Measurements from ENCODE around the gene C14orf93.

The C14orf93 gene

GRCh38 chr14:23047034-23047634 is 37.2 kb upstream of the C14orf93 start:
- no peak for DNase-seq
- H3K4me1 Mint-ChIP-seq = peaks cover 58% of the 10 kb centered on the region
- no peak for TF ChIP-seq CTCF (IDR thresholded peaks at IDR 0.05)
- peaks cover 3% of the 10 kb centered on the region for H3K9me3 Mint-ChIP-seq
- peaks cover 31% of the 10 kb centered on the region for H3K36me3 Mint-ChIP-seq (ENCODE audit: low read depth)
- peak overlapping the region; percentile 85 for H3K27ac Mint-ChIP-seq
- H3K4me3 Mint-ChIP-seq = no peak overlapping the region
- peaks cover 3% of the 10 kb centered on the region for H3K27me3 Mint-ChIP-seq (ENCODE audit: low read depth, poor library complexity)

GRCh38 chr14:23045419-23046357 is 35.7 kb upstream of the C14orf93 start:
- peaks cover 3% of the 10 kb centered on the region for H3K9me3 Mint-ChIP-seq
- H3K4me3 Mint-ChIP-seq = no peak overlapping the region
- peaks cover 3% of the 10 kb centered on the region for H3K27me3 Mint-ChIP-seq (ENCODE audit: low read depth, poor library complexity)
- H3K4me1 Mint-ChIP-seq = peaks cover 51% of the 10 kb centered on the region
- no peak for DNase-seq
- no peak for TF ChIP-seq CTCF (IDR thresholded peaks at IDR 0.05)
- peaks cover 30% of the 10 kb centered on the region for H3K36me3 Mint-ChIP-seq (ENCODE audit: low read depth)
- peak overlapping the region; percentile 82 for H3K27ac Mint-ChIP-seq

- DNase-seq = no peak
- Mint-ChIP-seq H3K4me1 (peaks cover 51% of the 10 kb centered on the region), H3K27me3 (ENCODE audit: low read depth, poor library complexity) (peaks cover 6% of the 10 kb centered on the region), H3K4me3 (no peak overlapping the region), H3K9me3 (peaks cover 3% of the 10 kb centered on the region), H3K36me3 (ENCODE audit: low read depth) (peaks cover 23% of the 10 kb centered on the region), H3K27ac (peak overlapping the region; percentile 81)
- no peak for TF ChIP-seq CTCF (IDR thresholded peaks at IDR 0.05)
Measured at GRCh38 chr14:23044840-23045239, 34.9 kb upstream of the C14orf93 start.

- Mint-ChIP-seq H3K4me1 (peaks cover 53% of the 10 kb centered on the region), H3K27ac (peak overlapping the region; percentile 81)
- no peak for DNase-seq
Measured at GRCh38 chr14:23043754-23044153, 33.8 kb upstream of the C14orf93 start.

GRCh38 chr14:23043145-23043544 is 33.2 kb upstream of the C14orf93 start:
- H3K4me1 Mint-ChIP-seq = peaks cover 59% of the 10 kb centered on the region
- H3K27ac Mint-ChIP-seq = no peak overlapping the region
- H3K9me3 Mint-ChIP-seq = peaks cover 3% of the 10 kb centered on the region
- peaks cover 9% of the 10 kb centered on the region for H3K36me3 Mint-ChIP-seq (ENCODE audit: low read depth)
- H3K27me3 Mint-ChIP-seq (ENCODE audit: low read depth, poor library complexity) = peaks cover 13% of the 10 kb centered on the region
- no peak for DNase-seq
- no peak for TF ChIP-seq CTCF (IDR thresholded peaks at IDR 0.05)
- H3K4me3 Mint-ChIP-seq = no peak overlapping the region

More at GRCh38 chr14:23043754-23044153, 33.8 kb upstream of the C14orf93 start:
- peaks cover 15% of the 10 kb centered on the region for H3K36me3 Mint-ChIP-seq (ENCODE audit: low read depth)
- TF ChIP-seq CTCF (IDR thresholded peaks at IDR 0.05) = no peak
- H3K4me3 Mint-ChIP-seq = no peak overlapping the region
- H3K9me3 Mint-ChIP-seq = peaks cover 3% of the 10 kb centered on the region
- peaks cover 13% of the 10 kb centered on the region for H3K27me3 Mint-ChIP-seq (ENCODE audit: low read depth, poor library complexity)

Measured in nephron progenitor cell (in vitro differentiated cells).